Dermis blood vessel endothelial cell (primary cell): ENCODE data around the gene ZNF672. TPM values are rescaled to one million over a fixed set of nuclear protein-coding genes. Genes with fewer than 3 reads are reported as not detected.
"Not testable (repeated sequence)": the region's sequence is repeated elsewhere in the genome, so short reads cannot be mapped to it uniquely, and the experiment has no call there.

ENCODE experiments used
- DNase-seq: peaks from one replicate; pipeline ENCODE4 v3.0.0; 2010
- total RNA-seq: library from RNA; depleted of rRNA; stranded (reverse); fragments of >200 nt; gene quantifications from 2 replicates; pipeline ENCODE4 v1.2.3, GENCODE V29; 2014

ZNF672 gene
- total RNA-seq, 1 donor from 2014 or later, result 28.1 TPM

DNA sequence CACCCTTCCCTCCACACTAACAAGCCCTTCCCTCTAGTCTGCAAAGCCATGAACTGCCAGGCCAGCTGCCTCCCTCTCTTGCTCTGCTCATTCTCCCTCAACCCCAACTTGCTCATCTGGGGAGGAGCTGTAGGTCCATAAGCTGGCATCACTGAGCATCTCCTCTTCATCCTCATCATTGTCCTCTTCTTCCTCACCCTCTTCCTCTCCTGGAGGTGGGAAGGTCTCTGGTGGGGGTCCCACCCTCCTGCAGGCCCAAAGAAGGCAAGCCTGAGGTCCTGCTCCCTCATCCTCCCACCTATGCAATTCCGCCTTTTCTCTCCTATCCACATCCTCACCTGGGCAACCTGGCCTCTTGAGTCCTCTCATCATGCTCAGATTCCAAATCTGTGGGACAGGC is 18.2 kb downstream of the ZNF672 start:
- no peak for DNase-seq

DNA sequence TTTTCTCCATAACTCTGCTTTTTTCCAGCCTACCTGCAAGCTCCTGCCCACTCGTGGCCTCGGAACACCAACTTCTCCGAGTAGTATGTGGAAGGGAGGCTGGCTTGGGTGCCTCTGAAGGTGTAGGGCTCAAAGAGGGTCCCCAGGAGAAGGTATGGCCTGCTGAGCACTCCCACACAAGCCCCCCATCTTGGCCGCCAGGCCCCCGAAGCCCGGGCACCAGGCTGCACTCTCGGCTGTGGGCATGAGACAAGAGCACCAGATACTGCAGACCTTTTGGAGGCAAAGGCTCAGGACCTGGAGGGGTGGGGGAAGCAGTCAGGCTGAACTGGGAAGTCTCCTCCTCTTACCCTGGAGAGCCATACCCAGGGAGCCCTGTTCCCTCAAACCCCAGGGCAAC is 19.2 kb downstream of the ZNF672 start:
- no peak for DNase-seq

DNA sequence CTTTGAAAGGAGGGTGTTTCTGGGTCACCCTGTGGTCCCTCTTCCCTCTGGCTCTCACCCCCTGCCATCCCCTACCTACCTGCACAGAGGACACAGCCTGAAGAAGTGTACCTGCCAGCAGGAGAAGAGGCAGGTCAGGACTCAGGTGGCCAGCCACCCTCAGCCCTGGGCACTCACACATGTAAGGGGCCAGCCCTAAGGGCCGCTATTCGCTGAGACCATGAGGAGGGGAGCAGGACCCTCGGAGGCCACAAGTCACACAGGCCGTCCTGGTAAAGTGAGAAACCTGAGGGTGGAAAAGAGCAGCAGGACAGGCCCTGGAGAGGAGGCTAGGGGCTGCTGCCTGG is 19.7 kb downstream of the ZNF672 start:
- no peak for DNase-seq

DNA sequence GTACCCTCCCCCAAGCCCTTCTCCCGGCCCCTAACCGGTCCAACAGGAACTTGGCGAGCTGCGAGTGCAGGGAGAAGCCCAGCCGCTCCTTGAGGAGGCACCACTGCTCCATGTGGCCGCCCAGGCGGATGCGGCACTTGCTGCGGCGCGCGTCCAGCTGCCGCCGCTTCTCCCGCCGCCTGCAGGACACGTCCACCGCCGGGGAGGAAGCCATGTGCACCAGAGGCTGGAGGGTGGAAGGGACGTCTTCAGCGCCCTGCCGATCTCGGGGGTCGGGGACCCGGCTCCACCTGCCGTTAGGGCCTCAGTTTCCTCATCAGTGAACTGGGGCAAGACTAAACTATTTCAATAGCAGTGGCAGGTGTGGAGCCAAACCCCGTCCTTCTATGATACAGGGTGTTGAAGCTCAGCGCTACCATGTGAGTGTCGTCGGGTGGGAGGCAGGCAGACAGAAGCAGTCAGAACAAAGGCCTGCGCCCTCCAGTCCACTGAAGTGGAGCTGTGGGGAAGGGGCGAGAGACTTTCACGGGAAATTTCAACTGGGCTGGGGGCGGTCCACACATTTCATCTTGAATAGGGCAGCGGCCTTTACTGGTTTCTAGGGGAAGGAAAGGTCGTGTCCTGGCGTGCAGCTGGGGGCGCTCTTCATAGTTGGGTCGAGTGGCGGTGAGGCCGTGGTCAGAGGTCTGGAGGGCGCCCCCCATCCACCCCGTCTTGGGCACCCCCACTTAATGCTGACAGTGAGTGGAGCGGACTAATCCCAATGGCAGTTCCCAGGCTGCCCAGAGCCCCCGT is 20.3 kb downstream of the ZNF672 start:
- peak; percentile 79 for DNase-seq

DNA sequence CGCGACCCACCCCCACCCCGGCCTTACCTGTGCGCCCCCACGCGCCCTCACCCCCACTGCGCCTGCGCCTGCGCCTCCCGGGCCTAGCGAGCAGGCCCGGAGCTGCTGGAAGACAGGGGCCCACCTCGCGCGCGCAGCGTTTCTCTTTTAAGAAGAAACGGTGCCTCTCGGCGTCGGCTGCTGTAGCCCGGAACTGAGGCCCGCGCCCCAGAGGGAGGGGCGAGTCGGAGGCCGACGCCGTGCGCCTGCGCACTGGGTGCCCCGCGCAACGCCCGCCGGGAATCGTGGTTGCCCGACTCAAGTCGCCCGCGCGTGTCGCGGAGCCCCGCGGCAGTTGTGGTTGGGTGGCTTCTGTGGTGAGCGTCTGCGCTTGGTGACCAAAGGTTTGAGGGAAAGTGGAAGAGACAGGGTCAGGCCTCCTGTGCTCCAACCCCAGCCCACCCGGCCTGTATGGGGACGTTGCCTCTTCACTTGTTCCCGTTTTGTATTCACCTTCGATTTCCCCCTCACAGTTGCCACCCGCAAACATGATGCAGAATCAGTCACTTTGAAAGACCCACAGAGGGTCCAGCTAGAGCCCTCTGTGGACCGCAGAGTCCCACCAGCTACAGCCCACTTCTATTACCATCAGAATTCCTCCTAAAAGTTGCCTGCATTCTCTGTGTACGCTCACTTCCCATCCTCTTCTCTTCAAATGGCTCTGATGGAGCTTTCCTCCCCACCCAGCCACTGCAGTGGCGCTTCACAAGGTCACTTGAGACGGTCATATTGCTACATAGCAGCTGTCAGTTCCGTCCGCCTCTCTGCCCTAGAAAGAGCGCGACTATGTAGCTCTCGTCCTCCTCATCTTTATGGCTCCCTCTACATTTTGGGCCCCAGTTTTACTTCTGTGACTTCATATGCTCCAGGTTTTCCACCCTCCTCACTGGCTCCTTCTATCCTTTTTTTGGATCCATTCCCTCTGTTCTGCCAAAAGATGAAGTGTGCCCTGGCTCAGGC is 21.2 kb downstream of the ZNF672 start, which contains the start of gene ZNF692:
Gene ZNF692, minus strand, starts transcription at position 195 of the 999 bp plus-strand sequence. CDS start 776 bp downstream, outside the sequence.
- DNase-seq, result peak; percentile 99

DNA sequence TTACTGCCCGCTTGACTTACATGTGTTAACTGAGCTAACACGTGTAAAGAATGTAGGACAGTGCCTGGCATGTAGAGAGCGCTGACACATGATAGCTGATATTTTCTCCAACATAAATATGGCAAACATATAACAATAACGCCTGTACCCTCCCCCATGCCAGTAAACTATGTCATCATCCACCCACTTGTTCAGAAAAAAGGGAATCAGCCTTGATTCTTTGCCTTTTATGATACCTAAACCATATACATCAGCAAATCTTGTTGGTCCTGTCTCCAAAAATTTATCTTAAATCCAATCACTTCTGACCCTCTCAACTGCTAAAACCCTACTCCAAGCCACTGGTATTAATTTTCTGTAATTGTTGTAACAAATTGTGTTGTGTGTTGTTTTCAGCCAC is 22.0 kb downstream of the ZNF672 start:
- DNase-seq, result no peak

DNA sequence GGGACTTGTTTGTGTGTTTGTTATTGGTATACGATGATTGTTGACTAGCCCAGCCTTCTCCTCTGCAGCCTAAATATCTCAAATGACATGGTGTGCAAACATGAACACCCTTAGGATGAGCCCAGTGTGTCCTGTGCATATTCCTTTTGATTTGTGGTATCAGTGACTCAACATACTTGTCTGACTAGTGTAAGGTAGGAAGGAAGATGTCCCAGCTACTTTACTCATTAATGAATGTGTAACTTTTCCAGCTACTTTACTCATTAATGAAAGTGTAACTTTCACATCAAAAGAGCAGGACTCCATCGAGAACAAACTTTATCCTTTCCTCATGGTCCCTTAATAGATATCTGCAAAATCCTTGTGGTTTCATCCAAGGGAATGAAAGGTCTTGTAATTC is 23.6 kb downstream of the ZNF672 start:
- DNase-seq, result no peak

DNA sequence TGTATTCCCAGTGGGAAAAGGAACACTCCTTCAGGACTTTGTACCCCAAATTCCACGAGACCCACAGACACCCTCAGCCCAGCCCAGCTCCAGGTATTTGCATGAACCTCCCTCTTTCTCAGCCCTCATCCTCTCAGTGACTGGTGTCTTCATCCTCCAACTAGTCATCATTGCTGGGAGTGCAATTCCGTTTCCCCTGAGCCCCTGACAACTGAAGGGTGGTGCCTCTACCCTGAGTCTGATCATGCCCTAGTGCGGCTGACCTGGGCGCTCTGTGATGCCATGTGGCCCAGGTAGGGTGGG is 24.6 kb downstream of the ZNF672 start:
- DNase-seq, result no peak

DNA sequence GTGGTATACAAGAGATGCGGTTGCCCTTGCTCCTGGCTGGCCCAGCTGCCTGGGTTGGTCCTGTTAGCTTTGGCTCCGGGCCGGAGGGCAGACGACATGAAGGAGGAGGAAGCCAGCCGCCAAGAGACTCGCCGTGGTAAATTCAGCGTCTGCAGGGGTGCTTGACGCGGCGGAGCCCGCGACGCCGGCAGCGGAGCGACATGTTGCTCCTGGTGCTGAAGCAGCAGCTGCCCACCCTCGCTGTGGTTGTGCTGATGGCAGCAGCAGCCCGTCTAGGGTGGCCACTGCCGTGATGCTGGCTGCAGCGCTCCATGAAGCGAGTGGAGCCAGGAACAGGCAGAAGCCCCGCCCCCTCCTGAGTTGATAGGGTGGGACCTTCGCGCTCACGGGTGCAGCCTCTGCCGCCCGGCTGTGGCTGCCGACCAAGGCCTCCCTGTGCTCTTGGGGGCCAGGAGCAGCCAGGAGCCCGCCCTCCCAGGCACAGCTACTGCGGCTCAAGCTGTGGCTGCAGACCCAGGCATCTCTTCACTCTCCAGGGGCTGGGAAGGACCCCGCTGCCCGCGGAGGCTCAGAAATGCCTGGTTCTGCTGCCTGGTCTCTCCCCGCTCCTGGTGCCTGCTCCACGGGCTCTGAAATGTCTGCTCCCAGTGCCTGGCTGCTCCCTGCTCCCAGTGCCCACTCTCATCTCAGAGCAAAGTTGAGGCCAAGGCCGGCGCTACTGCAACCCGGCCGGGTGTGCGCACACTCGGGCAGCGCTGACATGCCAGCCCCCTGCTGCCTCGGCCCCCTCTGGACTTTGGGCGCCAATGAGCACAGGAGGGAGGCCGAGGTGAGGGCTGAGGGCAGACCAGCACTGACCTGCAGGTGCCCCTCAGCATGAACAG is 25.2 kb downstream of the ZNF672 start:
- DNase-seq, result peak; percentile 71

DNA sequence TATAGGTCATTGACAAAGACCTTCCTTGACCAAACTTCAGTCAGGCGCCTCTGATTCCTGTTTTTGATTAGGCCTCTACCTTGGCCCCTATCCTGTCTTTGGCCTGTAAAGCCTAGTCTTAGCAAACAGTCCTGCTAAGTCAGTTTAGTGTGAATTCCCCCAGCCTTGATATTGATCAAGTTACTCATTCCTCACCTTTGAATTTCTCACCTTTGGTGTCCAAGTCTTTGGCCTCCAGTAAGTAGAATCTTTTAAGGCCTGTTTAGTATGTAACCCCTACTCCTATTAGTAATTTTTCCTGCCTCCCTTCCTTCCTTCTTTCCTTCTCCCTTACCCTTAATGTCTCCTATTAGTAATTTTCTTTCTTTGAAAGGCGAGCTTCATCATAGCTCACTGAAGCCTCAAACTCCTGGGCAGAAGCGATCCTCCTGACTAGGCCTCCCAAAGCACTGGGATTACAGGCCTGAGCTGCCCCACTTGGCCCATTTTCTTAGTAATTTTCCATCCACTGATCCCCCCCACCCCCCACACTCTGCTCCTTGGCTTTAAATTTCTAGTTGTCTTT is 33.9 kb downstream of the ZNF672 start:
- no peak for DNase-seq

DNA sequence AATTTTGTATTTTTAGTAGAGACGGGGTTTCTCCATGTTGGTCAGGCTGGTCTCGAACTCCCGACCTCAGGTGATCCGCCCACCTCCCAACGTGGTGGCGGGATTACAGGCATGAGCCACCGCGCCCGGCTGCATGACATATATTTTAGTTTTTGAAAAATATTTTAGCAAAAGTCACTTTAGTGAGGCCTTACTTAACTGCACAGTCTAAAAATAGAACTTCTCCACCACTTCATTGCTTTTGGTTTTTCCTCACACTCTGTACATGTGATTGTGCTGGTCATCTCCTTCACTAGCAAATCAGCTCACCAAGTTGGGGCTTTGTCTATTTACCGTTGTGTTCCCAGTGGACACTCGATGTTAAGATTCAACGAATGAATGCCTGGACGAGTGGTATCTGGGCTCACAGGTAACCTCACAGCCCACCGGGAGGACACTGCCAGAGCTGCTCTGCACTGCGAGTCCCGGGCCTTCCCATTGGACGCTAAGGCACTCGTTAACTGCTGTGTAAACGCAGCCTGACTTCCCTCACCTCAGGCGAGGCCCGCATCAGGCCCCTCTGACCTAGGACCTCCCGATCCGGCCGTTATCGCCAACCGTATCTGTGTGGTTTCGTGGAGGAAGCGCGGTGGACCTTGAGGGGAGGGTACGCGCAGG is 34.9 kb downstream of the ZNF672 start:
- DNase-seq, result peak; percentile 77

DNA sequence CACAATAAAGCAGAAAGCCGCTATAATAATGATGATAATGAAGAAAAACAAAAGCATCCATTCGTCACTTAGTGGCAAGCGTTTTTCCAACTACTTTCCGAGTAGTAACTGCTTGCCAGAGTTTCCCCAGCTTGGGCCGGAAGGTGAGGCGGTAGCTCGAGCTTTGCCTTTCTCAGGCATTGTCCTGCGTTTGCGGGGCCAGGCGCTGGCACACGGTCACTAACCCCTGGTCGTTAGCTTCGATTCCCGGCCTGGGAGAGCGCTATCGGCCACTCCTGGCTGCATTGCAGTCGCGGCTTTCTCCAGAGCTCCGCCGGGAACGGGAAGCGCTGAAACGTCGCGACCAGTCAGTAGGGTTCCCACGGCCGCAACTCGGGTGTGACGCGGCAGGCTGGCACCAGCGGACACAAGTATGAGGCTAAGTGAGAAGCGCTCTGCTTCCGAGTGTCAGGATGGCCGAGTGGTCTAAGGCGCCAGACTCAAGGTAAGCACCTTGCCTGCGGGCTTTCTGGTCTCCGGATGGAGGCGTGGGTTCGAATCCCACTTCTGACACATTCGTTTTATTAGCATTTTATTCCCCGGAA is 35.5 kb downstream of the ZNF672 start:
- peak; percentile 98 for DNase-seq

DNA sequence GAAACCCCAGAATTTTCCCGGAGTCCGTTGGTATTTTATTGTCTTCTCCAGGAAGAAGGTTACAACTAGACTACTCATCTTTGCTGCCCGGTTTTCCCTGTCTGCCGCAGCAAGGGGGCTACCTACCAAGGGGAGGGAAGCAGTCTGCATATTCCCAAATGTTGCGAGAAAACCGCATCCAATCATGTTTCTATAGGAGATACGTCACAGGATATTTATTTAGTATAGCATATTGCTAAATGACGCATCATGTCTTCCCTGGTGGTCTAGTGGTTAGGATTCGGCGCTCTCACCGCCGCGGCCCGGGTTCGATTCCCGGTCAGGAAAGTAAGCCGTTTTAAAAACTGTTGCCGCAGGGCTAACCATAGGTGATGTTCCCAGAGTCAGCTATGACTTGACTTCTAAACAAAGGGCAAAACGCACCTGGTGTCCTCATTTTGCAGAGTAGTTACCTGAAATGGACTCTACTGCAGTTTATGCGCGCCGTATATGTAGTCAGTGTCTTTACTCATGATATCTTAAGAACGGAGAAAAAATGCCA is 36.0 kb downstream of the ZNF672 start:
- peak; percentile 88 for DNase-seq

DNA sequence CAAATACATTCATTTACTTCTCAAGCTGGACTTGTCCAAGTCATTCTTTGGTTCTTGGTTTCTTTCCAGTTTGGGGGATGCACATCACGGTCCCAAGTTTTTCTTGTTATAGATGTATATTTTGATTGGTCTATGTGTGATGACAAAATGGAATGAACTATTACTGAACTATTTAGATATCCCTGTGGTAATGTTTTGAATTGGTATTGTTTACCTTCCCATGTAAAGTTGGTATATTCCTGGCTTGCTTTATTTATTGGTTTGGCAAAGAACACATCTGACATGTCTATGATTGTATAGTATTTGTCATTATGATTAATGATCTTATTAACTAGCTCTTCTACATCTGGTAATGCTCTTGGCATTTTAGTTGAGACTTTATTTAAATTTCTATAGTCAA is 43.2 kb downstream of the ZNF672 start:
- no peak for DNase-seq

DNA sequence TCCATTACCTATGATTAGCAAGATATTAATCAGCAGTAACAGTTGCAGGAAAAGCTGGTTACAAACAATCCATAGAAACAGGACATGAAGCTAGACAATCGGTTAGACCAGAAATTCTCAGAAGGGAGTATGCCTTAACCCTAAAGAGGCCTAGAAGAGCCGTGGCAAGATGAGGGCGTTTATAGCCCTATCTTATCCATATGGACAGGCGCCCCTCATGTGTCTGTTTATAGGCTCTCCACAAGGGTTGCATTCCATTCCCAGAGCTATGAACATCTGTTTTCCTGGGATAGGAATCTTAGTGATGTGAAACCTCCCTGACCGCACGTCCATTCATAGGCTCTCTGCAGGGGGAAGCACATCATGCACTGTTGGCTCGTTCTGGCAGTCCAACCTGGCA is 44.4 kb downstream of the ZNF672 start:
- DNase-seq, result not testable (repeated sequence)

DNA sequence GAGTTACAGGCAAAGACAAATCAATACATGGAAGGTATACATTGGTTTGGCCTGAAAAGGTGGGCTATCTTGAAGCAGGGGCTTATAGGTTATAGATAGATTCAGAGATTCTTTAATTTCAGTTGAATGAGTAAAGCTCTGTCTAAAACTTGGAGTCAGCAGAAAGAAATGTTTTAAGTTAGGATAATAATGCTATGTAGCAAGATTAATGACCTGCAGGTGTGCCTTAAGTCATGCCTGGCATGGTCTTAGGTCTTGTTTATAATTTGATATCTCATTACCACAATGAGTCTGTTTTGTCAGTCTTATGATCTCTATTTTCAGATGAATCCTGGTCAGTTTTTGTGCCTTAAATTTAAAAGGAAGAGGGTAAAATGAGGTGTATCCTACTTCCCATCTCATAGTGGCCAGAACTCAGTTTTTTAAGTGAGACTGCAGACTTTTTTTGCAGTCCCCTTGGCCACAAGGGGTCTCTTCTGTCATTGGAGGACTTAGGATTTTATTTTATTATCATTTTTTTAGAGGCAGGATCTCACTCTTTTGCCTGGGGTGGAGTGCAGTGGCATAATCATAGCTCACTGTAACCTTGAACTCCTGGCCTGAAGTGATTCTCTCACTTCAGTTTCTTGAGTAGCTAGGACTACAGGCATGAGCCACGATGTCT is 46.7 kb downstream of the ZNF672 start:
- DNase-seq, result no peak

DNA sequence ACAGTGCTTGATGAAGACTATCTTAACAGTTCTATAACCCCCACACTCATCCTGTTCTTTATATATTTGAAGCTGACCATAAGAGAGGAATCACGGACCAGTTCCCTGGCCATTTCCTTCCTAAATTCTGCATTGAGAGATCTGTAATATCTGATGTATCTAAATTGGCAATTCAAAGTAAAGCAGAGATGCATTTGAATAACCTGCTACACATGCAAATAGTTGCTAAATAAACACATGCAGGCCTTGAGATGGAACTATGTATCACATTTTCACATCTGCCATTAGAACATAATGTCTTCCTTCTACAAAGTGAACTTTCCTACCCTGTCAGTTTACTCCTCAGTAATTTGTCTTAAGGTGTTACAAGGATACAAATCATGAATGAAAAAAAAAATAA is 47.6 kb downstream of the ZNF672 start:
- no peak for DNase-seq

DNA sequence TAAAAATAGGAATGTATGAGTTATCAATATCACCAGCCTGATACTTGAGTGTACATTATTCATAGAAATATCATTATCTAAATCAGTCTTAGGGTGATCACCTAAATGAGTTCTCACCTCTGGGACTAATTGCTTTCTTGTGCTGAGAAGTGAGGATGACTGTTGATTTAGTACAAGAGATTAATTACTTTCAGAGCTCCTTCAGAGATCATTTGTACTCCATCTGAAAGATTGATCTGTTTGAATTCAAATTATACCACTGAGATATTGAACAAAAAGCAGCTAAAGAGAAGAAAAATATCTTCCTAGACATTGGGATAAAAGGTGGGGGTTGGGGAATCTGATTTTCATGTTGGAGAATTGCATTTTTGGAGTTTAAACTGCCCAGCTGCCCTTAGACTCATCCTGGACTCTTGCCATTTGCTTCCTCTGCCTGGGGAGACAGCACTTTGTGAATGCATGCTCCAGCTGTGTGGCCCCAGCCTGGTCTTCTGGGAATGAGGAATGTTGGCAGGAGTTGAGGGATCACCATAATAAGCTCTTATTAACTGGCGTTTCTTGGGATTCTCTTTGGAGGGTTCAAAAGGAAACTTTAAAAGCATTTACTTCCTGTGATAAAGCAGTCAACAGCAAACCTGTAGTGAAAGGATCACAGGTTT is 48.3 kb downstream of the ZNF672 start:
- DNase-seq, result no peak

DNA sequence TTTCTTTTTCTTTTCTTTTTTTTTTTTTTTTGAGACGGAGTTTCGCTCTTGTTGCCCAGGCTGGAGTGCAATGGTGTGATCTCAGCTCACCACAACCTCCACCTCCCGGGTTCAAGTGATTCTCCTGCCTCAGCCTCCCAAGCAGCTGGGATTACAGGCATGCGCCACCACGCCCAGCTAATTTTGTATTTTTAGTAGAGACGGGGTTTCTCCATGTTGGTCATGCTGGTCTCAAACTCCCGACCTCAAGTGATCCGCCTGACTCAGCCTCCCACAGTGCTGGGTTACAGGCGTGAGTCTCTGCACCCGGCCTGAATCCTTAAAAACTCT is 51.9 kb downstream of the ZNF672 start:
- DNase-seq, result not testable (repeated sequence)
